ENCODE results near the gene UBAC2. TPM values are rescaled to one million over a fixed set of nuclear protein-coding genes. Genes with fewer than 3 reads are reported as not detected.
A peak's percentile ranks its signal among the peaks of the same experiment; 100 is the strongest.

UBAC2 gene
- total RNA-seq, 1 donor from 2014 or later: 57.7 TPM

GRCh38 chr13:99380921-99381645 lies 180.4 kb downstream of the UBAC2 start:
- Histone ChIP-seq H3K27me3 (no peaks in the 10 kb centered on the region), H3K4me1 (peaks cover 7% of the 10 kb centered on the region), H3K4me3 (no peak overlapping the region), H3K9me3 (no peaks in the 10 kb centered on the region), H3K27ac (no peak overlapping the region), H3K36me3 (peaks cover 0 to 4% of the 10 kb centered on the region in 2 donors)
- intact Hi-C loops (cut with DNase I): no loop called here
- peak in 1 of 2 donors; percentile 67 for DNase-seq (ENCODE audit: extremely low spot score in 2 of 2)
- TF ChIP-seq CTCF (IDR thresholded peaks at IDR 0.05) (no peak), POLR2AphosphoS5 (IDR thresholded peaks at IDR 0.05; ENCODE audit: insufficient read depth in 1 of 2, low read depth in 1 of 2) (no peak), POLR2A (IDR thresholded peaks at IDR 0.05) (no peak)

- TF ChIP-seq POLR2A (IDR thresholded peaks at IDR 0.05) (no peak), POLR2AphosphoS5 (IDR thresholded peaks at IDR 0.05; ENCODE audit: insufficient read depth in 1 of 2, low read depth in 1 of 2) (no peak), CTCF (IDR thresholded peaks at IDR 0.05) (no peak)
- intact Hi-C loops (cut with DNase I): no loop called here
- Histone ChIP-seq H3K27ac (no peak overlapping the region), H3K36me3 (peaks cover 0 to 5% of the 10 kb centered on the region in 2 donors), H3K4me1 (peaks cover 7% of the 10 kb centered on the region), H3K27me3 (no peaks in the 10 kb centered on the region), H3K4me3 (no peak overlapping the region), H3K9me3 (no peaks in the 10 kb centered on the region)
- DNase-seq (ENCODE audit: extremely low spot score in 2 of 2): no peak
Observed at GRCh38 chr13:99381766-99382165, 181.1 kb downstream of the UBAC2 start.

GRCh38 chr13:99382428-99383133 lies 181.9 kb downstream of the UBAC2 start:
- Histone ChIP-seq H3K4me3 (no peak overlapping the region), H3K36me3 (peaks cover 0 to 12% of the 10 kb centered on the region in 2 donors), H3K27ac (no peak overlapping the region), H3K4me1 (peaks cover 7% of the 10 kb centered on the region), H3K27me3 (no peaks in the 10 kb centered on the region), H3K9me3 (no peaks in the 10 kb centered on the region)
- TF ChIP-seq CTCF (IDR thresholded peaks at IDR 0.05): no peak
- TF ChIP-seq POLR2A (IDR thresholded peaks at IDR 0.05): no peak
- no peak for TF ChIP-seq POLR2AphosphoS5 (IDR thresholded peaks at IDR 0.05; ENCODE audit: insufficient read depth in 1 of 2, low read depth in 1 of 2)
- intact Hi-C loops (cut with DNase I): no loop called here
- peak; percentile 62 to 64 for DNase-seq (ENCODE audit: extremely low spot score in 2 of 2)

- Histone ChIP-seq H3K27ac (no peak overlapping the region), H3K4me1 (peaks cover 7% of the 10 kb centered on the region), H3K27me3 (no peaks in the 10 kb centered on the region), H3K9me3 (no peaks in the 10 kb centered on the region), H3K36me3 (peaks cover 0 to 12% of the 10 kb centered on the region in 2 donors), H3K4me3 (no peak overlapping the region)
- TF ChIP-seq POLR2AphosphoS5 (IDR thresholded peaks at IDR 0.05; ENCODE audit: insufficient read depth in 1 of 2, low read depth in 1 of 2) (no peak), POLR2A (IDR thresholded peaks at IDR 0.05) (no peak), CTCF (IDR thresholded peaks at IDR 0.05) (no peak)
- intact Hi-C loops (cut with DNase I): no loop called here
- DNase-seq (ENCODE audit: extremely low spot score in 2 of 2): peak; percentile 70 to 82
Observed at GRCh38 chr13:99383511-99383921, 182.9 kb downstream of the UBAC2 start.

- H3K4me1 ChIP-seq: peaks cover 7% of the 10 kb centered on the region
- no peak overlapping the region for H3K27ac ChIP-seq
- no peaks in the 10 kb centered on the region for H3K9me3 ChIP-seq
- H3K36me3 ChIP-seq: peaks cover 0 to 12% of the 10 kb centered on the region in 2 donors
- intact Hi-C loops (cut with DNase I): no loop called here
- H3K27me3 ChIP-seq: no peaks in the 10 kb centered on the region
- no peak overlapping the region for H3K4me3 ChIP-seq
- no peak for TF ChIP-seq POLR2A (IDR thresholded peaks at IDR 0.05)
- no peak for TF ChIP-seq CTCF (IDR thresholded peaks at IDR 0.05)
- TF ChIP-seq POLR2AphosphoS5 (IDR thresholded peaks at IDR 0.05; ENCODE audit: insufficient read depth in 1 of 2, low read depth in 1 of 2): no peak
- peak in 1 of 2 donors; percentile 65 for DNase-seq (ENCODE audit: extremely low spot score in 2 of 2)
Observed at GRCh38 chr13:99383946-99384345, 183.3 kb downstream of the UBAC2 start.
